Measurements from ENCODE around the gene CDC42EP2. TPM values are rescaled to one million over a fixed set of nuclear protein-coding genes. Genes with fewer than 3 reads are reported as not detected.
A peak's percentile ranks its signal among the peaks of the same experiment; 100 is the strongest.

Gene CDC42EP2
- total RNA-seq, 1 donor from 2014 or later: 5.1 TPM

- Mint-ChIP-seq H3K4me3 (ENCODE audit: low read depth) (peak overlapping the region; percentile 87), H3K27ac (peak overlapping the region; percentile 76), H3K9me3 (no peaks in the 10 kb centered on the region), H3K27me3 (ENCODE audit: low read depth) (peaks cover 11% of the 10 kb centered on the region), H3K4me1 (ENCODE audit: low read depth) (peaks cover 13% of the 10 kb centered on the region), H3K36me3 (ENCODE audit: low read depth) (peaks cover 17% of the 10 kb centered on the region)
- no peak for DNase-seq (ENCODE audit: low spot score)
- intact Hi-C loops (cut with micrococcal nuclease): loop anchor here (2.0 kb wide), 1 partner anchor 21 kb away; no protein-coding TSS in a partner anchor
These were observed 41.2 kb downstream of the CDC42EP2 start for GRCh38 chr11:65355776-65356393.

- Mint-ChIP-seq H3K9me3 (no peaks in the 10 kb centered on the region), H3K36me3 (ENCODE audit: low read depth) (peaks cover 13% of the 10 kb centered on the region), H3K4me1 (ENCODE audit: low read depth) (peaks cover 13% of the 10 kb centered on the region), H3K27ac (no peak overlapping the region), H3K4me3 (ENCODE audit: low read depth) (peak overlapping the region; percentile 55), H3K27me3 (ENCODE audit: low read depth) (peaks cover 11% of the 10 kb centered on the region)
- no peak for DNase-seq (ENCODE audit: low spot score)
- intact Hi-C loops (cut with micrococcal nuclease): no loop called here
These were observed 41.8 kb downstream of the CDC42EP2 start for GRCh38 chr11:65356394-65356972.

- Mint-ChIP-seq H3K27ac (no peak overlapping the region), H3K4me1 (ENCODE audit: low read depth) (peaks cover 17% of the 10 kb centered on the region), H3K27me3 (ENCODE audit: low read depth) (peaks cover 11% of the 10 kb centered on the region), H3K36me3 (ENCODE audit: low read depth) (no peaks in the 10 kb centered on the region), H3K9me3 (no peaks in the 10 kb centered on the region), H3K4me3 (ENCODE audit: low read depth) (no peak overlapping the region)
- intact Hi-C loops (cut with micrococcal nuclease): no loop called here
- no peak for DNase-seq (ENCODE audit: low spot score)
These were observed 43.2 kb downstream of the CDC42EP2 start for GRCh38 chr11:65357856-65358356.

- Mint-ChIP-seq H3K4me3 (ENCODE audit: low read depth) (no peak overlapping the region), H3K27ac (no peak overlapping the region), H3K4me1 (ENCODE audit: low read depth) (peaks cover 9% of the 10 kb centered on the region), H3K36me3 (ENCODE audit: low read depth) (no peaks in the 10 kb centered on the region), H3K9me3 (no peaks in the 10 kb centered on the region), H3K27me3 (ENCODE audit: low read depth) (peaks cover 4% of the 10 kb centered on the region)
- intact Hi-C loops (cut with micrococcal nuclease): no loop called here
- no peak for DNase-seq (ENCODE audit: low spot score)
These were observed 47.8 kb downstream of the CDC42EP2 start for GRCh38 chr11:65362320-65362931.

GRCh38 chr11:65362966-65363365 lies 48.3 kb downstream of the CDC42EP2 start:
- H3K9me3 Mint-ChIP-seq: no peaks in the 10 kb centered on the region
- H3K36me3 Mint-ChIP-seq (ENCODE audit: low read depth): no peaks in the 10 kb centered on the region
- no peak for DNase-seq (ENCODE audit: low spot score)
- intact Hi-C loops (cut with micrococcal nuclease): no loop called here
- H3K4me3 Mint-ChIP-seq (ENCODE audit: low read depth): no peak overlapping the region
- peaks cover 3% of the 10 kb centered on the region for H3K27me3 Mint-ChIP-seq (ENCODE audit: low read depth)
- peaks cover 7% of the 10 kb centered on the region for H3K4me1 Mint-ChIP-seq (ENCODE audit: low read depth)
- no peak overlapping the region for H3K27ac Mint-ChIP-seq

GRCh38 chr11:65363770-65364169 lies 49.1 kb downstream of the CDC42EP2 start:
- no peaks in the 10 kb centered on the region for H3K9me3 Mint-ChIP-seq
- H3K4me3 Mint-ChIP-seq (ENCODE audit: low read depth): no peak overlapping the region
- peaks cover 6% of the 10 kb centered on the region for H3K4me1 Mint-ChIP-seq (ENCODE audit: low read depth)
- H3K36me3 Mint-ChIP-seq (ENCODE audit: low read depth): no peaks in the 10 kb centered on the region
- H3K27ac Mint-ChIP-seq: no peak overlapping the region
- no peaks in the 10 kb centered on the region for H3K27me3 Mint-ChIP-seq (ENCODE audit: low read depth)
- intact Hi-C loops (cut with micrococcal nuclease): no loop called here
- DNase-seq (ENCODE audit: low spot score): no peak

GRCh38 chr11:65366340-65366773 lies 51.7 kb downstream of the CDC42EP2 start:
- no peaks in the 10 kb centered on the region for H3K9me3 Mint-ChIP-seq
- H3K4me1 Mint-ChIP-seq (ENCODE audit: low read depth): peaks cover 6% of the 10 kb centered on the region
- intact Hi-C loops (cut with micrococcal nuclease): loop anchor here (1.0 to 2.0 kb wide), 2 partner anchors 66 to 144 kb away; no protein-coding TSS in a partner anchor
- H3K27me3 Mint-ChIP-seq (ENCODE audit: low read depth): no peaks in the 10 kb centered on the region
- DNase-seq (ENCODE audit: low spot score): no peak
- no peaks in the 10 kb centered on the region for H3K36me3 Mint-ChIP-seq (ENCODE audit: low read depth)
- no peak overlapping the region for H3K4me3 Mint-ChIP-seq (ENCODE audit: low read depth)
- H3K27ac Mint-ChIP-seq: no peak overlapping the region

- intact Hi-C loops (cut with micrococcal nuclease): no loop called here
- H3K27ac Mint-ChIP-seq: no peak overlapping the region
- DNase-seq (ENCODE audit: low spot score): no peak
- H3K4me1 Mint-ChIP-seq (ENCODE audit: low read depth): peaks cover 3% of the 10 kb centered on the region
- H3K27me3 Mint-ChIP-seq (ENCODE audit: low read depth): no peaks in the 10 kb centered on the region
- H3K36me3 Mint-ChIP-seq (ENCODE audit: low read depth): no peaks in the 10 kb centered on the region
- H3K4me3 Mint-ChIP-seq (ENCODE audit: low read depth): no peak overlapping the region
- H3K9me3 Mint-ChIP-seq: no peaks in the 10 kb centered on the region
These were observed 56.0 kb downstream of the CDC42EP2 start for GRCh38 chr11:65370659-65371049.

Other genes starting within 250 kb of the CDC42EP2 start
- 82.0 and 86.8 TPM in 2 replicates for gene CDCA5, start 230.8 kb upstream of the CDC42EP2 start, total RNA-seq
- gene ZFPL1, start 230.6 kb upstream of the CDC42EP2 start, total RNA-seq: 34.9 and 37.2 TPM in 2 replicates
- 121 and 133 TPM in 2 replicates for gene VPS51, start 218.7 kb upstream of the CDC42EP2 start, total RNA-seq
- gene TM7SF2, start 203.0 kb upstream of the CDC42EP2 start, total RNA-seq: 34.4 and 36.9 TPM in 2 replicates
- 11.3 and 12.8 TPM in 2 replicates for gene ZNHIT2, start 197.2 kb upstream of the CDC42EP2 start, total RNA-seq
- 1,016 and 1,034 TPM in 2 replicates for gene FAU, start 192.7 kb upstream of the CDC42EP2 start, total RNA-seq
- gene MRPL49, start 192.5 kb upstream of the CDC42EP2 start, total RNA-seq: 66.6 and 67.1 TPM in 2 replicates
- 40.1 and 42.2 TPM in 2 replicates for gene SYVN1, start 180.3 kb upstream of the CDC42EP2 start, total RNA-seq
- gene SPDYC, start 144.6 kb upstream of the CDC42EP2 start, total RNA-seq: not detected in 2 replicates
- gene CAPN1, start 132.9 kb upstream of the CDC42EP2 start, total RNA-seq: 143 and 144 TPM in 2 replicates
- 74.5 and 74.6 TPM in 2 replicates for gene POLA2, start 52.9 kb upstream of the CDC42EP2 start, total RNA-seq
- gene DPF2, start 19.0 kb downstream of the CDC42EP2 start, total RNA-seq: 77.0 and 78.1 TPM in 2 replicates
- gene TIGD3, start 39.9 kb downstream of the CDC42EP2 start, total RNA-seq: 1.3 and 1.6 TPM in 2 replicates
- gene SLC25A45, start 67.8 kb downstream of the CDC42EP2 start, total RNA-seq: 14.6 and 16.3 TPM in 2 replicates
- gene FRMD8, start 71.8 kb downstream of the CDC42EP2 start, total RNA-seq: 39.7 and 39.8 TPM in 2 replicates
- 422 and 430 TPM in 2 replicates for gene NEAT1, start 107.9 kb downstream of the CDC42EP2 start, total RNA-seq
- 4,338 and 4,347 TPM in 2 replicates for gene MALAT1, start 184.2 kb downstream of the CDC42EP2 start, total RNA-seq
- gene SCYL1, start 210.2 kb downstream of the CDC42EP2 start, total RNA-seq: 94.4 and 95.8 TPM in 2 replicates
- gene LTBP3, start 243.5 kb downstream of the CDC42EP2 start, total RNA-seq: 85.3 and 86.4 TPM in 2 replicates